K562 treated with DMSO at 1 percent for 4 hours (cell line): ENCODE data around the gene RPL7A. TPM values are rescaled to one million over a fixed set of nuclear protein-coding genes. Genes with fewer than 3 reads are reported as not detected.

Experiments used
- total RNA-seq: library from RNA; unstranded; fragments of 300-600 nt; gene quantifications from 2 replicates; pipeline ENCODE4 v1.2.3, GENCODE V29; 2022; ENCODE audit not compliant: insufficient read depth

RPL7A gene
- total RNA-seq: 6,168 and 6,240 TPM in 2 replicates

DNA sequence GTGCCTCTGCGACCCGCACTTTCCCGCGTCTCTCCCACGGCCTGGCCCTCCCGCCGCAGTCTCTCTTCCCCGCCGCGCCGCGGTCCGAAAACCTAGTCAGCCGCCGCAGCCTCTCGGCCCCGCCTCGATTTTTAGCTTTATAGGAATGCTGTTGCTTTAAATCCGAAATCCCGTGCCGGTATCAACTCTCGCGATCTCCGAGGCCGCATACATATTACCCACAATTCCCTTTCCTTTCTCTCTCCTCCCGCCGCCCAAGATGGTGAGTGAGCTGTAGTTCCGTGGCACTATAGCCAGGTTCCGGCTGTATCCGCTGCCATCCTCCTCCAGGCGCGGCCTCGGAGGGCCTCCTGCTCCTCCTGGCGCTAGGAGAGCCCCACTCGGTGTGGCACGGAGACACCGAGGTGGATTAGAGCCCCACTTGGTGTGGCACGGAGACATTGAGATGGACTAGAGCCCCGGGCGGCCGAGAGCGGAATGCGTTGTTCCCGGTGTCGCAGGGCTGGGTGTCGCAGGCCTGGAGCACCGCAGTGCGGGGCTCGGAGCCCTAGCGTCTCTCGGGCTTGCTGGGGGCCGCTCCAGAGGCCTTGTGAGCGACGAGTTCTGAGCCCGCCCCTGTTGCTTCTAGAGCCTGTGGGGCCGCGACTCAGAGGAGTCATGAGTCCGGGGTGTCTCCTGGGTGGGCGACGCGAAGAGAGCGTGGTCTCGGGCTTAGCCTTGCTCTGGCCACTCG lies at the start of gene RPL7A, which contains the start of gene MED22:
RPL7A (plus strand) TSS at position 234 of the 733 bp plus-strand sequence; CDS start at position 260, 26 bp downstream.
MED22 (minus strand) TSS at position 147 of the 733 bp plus-strand sequence. CDS start 1,469 bp downstream, outside the sequence.

DNA sequence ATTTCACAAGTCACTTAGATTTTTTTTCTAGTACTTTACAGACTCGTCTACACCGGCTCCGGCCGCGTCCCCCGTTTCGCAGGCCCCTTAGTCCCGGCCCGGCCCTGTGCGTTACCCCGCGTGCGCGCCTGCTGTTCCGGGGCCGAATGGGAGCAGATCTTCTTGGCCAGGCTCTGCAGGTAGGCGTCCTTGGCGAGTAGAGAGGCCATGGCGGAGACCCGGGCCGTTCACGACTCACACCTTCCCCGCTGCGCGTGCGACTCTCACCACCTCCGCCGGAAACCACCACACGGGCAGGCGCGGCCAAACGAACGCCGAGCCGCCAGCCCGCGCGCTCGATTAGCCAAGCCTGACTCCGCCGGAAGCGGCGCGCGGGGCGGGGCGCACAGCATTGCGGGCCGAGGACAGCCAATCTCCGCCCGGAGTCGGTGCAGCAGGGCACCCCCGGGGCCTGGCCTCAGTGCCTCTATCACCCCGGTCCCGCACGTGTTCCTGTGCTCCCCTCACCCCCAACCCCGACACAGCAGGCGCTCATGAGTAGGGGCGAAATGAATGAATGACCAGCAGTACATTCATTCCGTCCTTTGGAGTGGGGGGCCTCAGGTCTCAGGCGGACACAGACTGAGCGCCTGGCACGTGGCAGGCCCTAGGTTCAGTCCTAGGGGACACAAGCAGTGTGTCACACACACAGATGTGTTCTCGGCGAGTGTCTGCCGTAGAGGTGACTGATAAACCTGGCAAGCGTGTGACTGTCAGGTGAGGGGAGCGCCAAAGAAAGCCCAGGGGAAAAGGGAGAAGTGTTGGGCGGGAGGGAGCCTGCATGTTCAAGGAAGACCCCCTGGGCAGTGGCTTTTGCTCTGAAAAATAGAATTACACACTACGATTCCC lies 11.8 kb upstream of the RPL7A start, which contains the start of gene SURF6:
SURF6 (minus strand) TSS at position 265 of the 888 bp plus-strand sequence; CDS start at position 209, 56 bp downstream.

DNA sequence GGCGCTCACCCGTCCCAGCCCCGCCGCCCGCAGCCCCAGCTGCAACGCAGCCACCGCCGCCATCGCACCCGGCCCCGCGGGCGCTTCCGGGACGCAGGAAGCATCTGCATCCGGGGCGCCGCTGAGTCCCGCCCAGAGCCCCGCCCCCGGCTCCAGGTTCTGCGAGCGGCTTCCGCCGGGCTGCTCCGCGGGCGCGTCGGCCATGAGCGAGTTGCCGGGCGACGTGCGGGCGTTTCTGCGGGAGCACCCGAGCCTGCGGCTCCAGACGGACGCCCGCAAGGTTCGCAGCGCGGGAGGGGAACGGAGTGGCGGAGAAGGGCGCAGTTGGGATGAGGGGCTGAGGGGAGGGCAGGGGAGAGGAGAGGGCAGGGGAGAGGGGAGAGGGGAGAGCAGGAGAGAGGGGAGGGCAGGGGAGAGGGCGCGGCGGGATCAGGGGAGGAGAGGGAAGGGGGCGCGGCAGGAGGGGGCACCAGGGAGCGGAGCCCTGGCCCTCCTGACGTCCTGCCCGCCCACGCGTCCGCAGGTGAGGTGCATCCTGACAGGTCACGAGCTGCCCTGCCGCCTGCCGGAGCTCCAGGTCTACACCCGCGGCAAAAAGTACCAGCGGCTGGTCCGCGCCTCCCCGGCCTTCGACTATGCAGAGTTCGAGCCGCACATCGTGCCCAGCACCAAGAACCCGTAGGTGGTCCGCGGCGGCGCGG lies 8.5 kb downstream of the RPL7A start, which contains the start of the genes SURF1 and SURF2:
SURF1 (minus strand) TSS at position 97 of the 701 bp plus-strand sequence; CDS start at position 63, 34 bp downstream.
SURF2 (plus strand) TSS at position 160 of the 701 bp plus-strand sequence; CDS start at position 203, 43 bp downstream.

DNA sequence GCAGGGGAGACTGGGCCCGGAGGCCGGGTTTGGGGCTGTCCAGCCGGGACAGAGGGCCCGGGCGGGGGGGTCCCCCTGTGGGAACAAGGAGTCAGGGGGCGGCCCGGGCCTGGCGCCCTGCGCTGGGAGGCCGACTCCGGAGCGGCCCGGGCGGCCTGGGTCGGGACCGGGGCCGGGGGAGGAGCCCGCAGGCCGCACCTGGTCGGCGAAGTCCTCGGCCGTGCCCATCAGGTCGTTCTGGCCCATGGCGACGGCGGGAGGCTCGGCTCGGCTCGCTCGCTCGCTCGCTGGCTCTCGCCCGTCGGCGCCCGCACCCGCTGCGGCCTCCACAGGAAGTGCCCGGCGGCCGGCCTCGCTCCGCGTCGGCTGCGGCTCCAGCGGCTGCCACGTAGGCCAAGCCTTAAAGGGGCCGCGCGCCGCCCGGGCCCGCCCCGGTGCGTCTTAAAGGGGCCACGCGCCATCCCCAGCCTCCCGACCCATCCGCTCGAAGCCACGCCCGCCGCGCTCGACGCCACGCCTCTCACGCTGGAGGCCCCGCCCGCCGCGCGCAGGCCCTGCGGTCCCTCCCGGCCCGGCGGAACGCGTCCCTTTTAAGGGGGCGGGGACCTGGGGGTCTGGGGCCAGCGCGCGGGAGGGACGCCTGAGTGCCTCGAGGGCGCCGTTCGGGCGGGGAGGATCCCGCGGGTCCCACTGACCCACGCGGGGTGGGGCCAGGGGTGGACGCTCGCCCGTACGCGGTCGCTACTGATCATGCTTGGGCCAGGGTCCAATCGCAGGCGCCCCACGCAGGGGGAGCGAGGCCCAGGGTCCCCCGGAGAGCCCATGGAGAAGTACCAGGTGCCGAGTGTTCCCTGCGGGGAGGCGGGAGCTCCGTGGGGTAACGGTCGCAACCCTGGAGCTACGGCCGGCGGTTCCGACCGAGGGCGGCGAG lies 28.0 kb downstream of the RPL7A start, which contains the start of the genes STKLD1 and SURF4:
STKLD1 (plus strand) TSS at position 643 of the 931 bp plus-strand sequence; CDS start at position 751, 108 bp downstream.
SURF4 (minus strand) TSS at position 337 of the 931 bp plus-strand sequence; CDS start at position 246, 91 bp downstream.

Other genes starting within 250 kb of the RPL7A start
- 23.3 and 30.9 TPM in 2 replicates for gene RALGDS, start 227.0 kb upstream of the RPL7A start, total RNA-seq
- gene GBGT1, start 184.3 kb upstream of the RPL7A start, total RNA-seq: 20.5 and 26.7 TPM in 2 replicates
- gene OBP2B, start 139.0 kb upstream of the RPL7A start, total RNA-seq: not detected in 2 replicates
- gene ABO, start 73.0 kb upstream of the RPL7A start, total RNA-seq: 7.3 and 10.5 TPM in 2 replicates
- 14.3 and 14.4 TPM in 2 replicates for gene SURF6, start 12.0 kb upstream of the RPL7A start, total RNA-seq
- 13.5 and 17.6 TPM in 2 replicates for gene MED22, start 87 bp upstream of the RPL7A start, total RNA-seq
- 33.0 and 52.8 TPM in 2 replicates for gene SURF1, start 8.3 kb downstream of the RPL7A start, total RNA-seq
- 45.7 and 49.1 TPM in 2 replicates for gene SURF2, start 8.3 kb downstream of the RPL7A start, total RNA-seq
- 187 and 219 TPM in 2 replicates for gene SURF4, start 27.8 kb downstream of the RPL7A start, total RNA-seq
- 1.4 TPM in 1 of 2 replicates, not detected in the other for gene STKLD1, start 28.1 kb downstream of the RPL7A start, total RNA-seq
- 22.5 and 25.7 TPM in 2 replicates for gene REXO4, start 69.8 kb downstream of the RPL7A start, total RNA-seq
- gene ADAMTS13, start 74.1 kb downstream of the RPL7A start, total RNA-seq: 0.27 and 0.28 TPM in 2 replicates
- gene CACFD1, start 111.8 kb downstream of the RPL7A start, total RNA-seq: 6.7 and 7.5 TPM in 2 replicates
- not detected in 2 replicates for gene SLC2A6, start 130.9 kb downstream of the RPL7A start, total RNA-seq
- not detected in 2 replicates for gene MYMK, start 176.7 kb downstream of the RPL7A start, total RNA-seq
- not detected in 2 replicates for gene ADAMTSL2, start 186.5 kb downstream of the RPL7A start, total RNA-seq